ENCODE data around the gene OR56B1.

OR56B1 gene

DNA sequence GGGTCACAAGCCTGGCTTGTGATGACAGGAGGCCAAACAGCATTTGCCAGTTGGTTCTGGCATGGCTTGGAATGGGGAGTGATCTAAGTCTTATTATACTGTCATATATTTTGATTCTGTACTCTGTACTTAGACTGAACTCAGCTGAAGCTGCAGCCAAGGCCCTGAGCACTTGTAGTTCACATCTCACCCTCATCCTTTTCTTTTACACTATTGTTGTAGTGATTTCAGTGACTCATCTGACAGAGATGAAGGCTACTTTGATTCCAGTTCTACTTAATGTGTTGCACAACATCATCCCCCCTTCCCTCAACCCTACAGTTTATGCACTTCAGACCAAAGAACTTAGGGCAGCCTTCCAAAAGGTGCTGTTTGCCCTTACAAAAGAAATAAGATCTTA lies 843 bp downstream of the OR56B1 start:
- no peak for DNase-seq

- DNase-seq: no peak
Measured at GRCh38 chr11:5737670-5738392, 1.6 kb downstream of the OR56B1 start.

DNA sequence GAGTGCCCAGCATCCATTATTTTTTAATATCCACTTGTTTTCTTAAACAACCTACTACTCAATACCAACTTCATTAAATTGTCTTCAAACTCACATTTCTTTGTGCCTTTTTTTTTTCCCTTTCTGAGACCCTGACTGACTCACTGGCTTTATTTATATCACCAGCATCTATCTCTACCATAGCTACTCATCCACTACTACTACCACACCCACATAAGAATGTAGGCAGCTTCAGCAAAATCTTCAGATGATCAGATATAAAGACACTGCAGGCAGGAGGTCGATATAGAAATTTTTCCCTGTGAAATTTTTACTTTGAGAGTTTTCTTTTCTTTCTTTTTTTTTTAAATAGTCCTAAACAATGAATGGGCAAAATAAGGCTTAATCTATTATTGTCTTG lies 2.2 kb downstream of the OR56B1 start:
- no peak for DNase-seq

DNA sequence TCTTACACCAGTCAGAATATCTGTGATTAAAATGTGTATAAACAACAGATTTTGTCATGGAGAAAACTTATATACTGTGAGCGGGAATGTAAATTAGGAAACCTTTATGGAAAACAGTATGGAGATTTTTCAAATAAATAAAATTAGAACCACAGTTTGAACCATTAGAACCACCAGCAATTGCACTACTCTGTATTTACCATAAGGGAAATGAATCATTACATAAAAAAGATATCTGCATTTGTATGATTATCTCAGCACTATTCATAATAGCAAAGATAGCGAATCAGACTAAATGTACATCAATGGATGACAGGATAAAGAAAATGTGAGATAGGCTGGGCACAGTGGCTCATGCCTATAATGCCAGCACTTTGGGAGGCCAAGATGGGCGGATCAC lies 10.4 kb downstream of the OR56B1 start:
- no peak for DNase-seq

- no peak for DNase-seq
Measured at GRCh38 chr11:5749836-5750235, 13.6 kb downstream of the OR56B1 start.

- DNase-seq: no peak
Measured at GRCh38 chr11:5753943-5754342, 17.7 kb downstream of the OR56B1 start, which contains the start of gene OR52N4. OR52N4 (plus strand) TSS chr11:5754243; CDS start chr11:5754741, 498 bp downstream.

DNA sequence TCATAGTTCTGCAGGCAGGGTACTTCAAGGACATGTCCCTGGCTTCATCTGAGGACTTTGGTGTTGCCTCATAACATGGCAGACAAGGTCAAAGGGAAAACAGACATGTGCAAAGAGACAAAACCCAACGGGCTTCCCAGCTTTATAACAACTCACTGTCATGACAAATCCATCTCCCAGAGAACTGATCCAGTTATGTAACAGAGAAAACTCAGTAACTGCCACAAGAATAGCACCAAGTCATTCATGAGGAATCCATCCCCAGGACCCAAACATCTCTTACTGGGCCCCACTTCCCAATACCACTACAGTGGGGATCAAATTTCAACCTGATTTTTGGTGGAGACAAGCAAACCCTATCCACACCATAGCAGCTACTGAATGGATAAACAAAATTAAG lies 30.8 kb downstream of the OR56B1 start:
- DNase-seq: no peak

- no peak for DNase-seq
Measured at GRCh38 chr11:5783255-5783654, 47.0 kb downstream of the OR56B1 start, which contains the start of gene OR52N5. OR52N5 (minus strand) TSS chr11:5783355; CDS start chr11:5778634, 4,721 bp downstream.

Measured in CD4-positive, alpha-beta T cell treated with Interleukin-1 beta for 1 hour (primary cell).